ENCODE measurements around the gene PTDSS2. TPM values are rescaled to one million over a fixed set of nuclear protein-coding genes. Genes with fewer than 3 reads are reported as not detected.

Gene PTDSS2
- total RNA-seq, 2 donors from 2014 or later, result 26.8 to 32.5 TPM

GRCh38 chr11:405323-405953 lies 44.6 kb upstream of the PTDSS2 start:
- no peak overlapping the region for H3K4me3 ChIP-seq
- H3K9me3 ChIP-seq, result no peaks in the 10 kb centered on the region
- H3K27ac ChIP-seq, result no peak overlapping the region
- H3K36me3 ChIP-seq, result no peaks in the 10 kb centered on the region
- DNase-seq (ENCODE audit: low spot score), result no peak
- H3K27me3 ChIP-seq, result peaks cover 0 to under 1% of the 10 kb centered on the region in 2 donors
- TF ChIP-seq, protein P1, sequence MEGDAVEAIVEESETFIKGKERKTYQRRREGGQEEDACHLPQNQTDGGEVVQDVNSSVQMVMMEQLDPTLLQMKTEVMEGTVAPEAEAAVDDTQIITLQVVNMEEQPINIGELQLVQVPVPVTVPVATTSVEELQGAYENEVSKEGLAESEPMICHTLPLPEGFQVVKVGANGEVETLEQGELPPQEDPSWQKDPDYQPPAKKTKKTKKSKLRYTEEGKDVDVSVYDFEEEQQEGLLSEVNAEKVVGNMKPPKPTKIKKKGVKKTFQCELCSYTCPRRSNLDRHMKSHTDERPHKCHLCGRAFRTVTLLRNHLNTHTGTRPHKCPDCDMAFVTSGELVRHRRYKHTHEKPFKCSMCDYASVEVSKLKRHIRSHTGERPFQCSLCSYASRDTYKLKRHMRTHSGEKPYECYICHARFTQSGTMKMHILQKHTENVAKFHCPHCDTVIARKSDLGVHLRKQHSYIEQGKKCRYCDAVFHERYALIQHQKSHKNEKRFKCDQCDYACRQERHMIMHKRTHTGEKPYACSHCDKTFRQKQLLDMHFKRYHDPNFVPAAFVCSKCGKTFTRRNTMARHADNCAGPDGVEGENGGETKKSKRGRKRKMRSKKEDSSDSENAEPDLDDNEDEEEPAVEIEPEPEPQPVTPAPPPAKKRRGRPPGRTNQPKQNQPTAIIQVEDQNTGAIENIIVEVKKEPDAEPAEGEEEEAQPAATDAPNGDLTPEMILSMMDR (IDR thresholded peaks at IDR 0.05), result no peak
- H3K4me1 ChIP-seq, result peaks cover 0 to 22% of the 10 kb centered on the region in 2 donors

DNA sequence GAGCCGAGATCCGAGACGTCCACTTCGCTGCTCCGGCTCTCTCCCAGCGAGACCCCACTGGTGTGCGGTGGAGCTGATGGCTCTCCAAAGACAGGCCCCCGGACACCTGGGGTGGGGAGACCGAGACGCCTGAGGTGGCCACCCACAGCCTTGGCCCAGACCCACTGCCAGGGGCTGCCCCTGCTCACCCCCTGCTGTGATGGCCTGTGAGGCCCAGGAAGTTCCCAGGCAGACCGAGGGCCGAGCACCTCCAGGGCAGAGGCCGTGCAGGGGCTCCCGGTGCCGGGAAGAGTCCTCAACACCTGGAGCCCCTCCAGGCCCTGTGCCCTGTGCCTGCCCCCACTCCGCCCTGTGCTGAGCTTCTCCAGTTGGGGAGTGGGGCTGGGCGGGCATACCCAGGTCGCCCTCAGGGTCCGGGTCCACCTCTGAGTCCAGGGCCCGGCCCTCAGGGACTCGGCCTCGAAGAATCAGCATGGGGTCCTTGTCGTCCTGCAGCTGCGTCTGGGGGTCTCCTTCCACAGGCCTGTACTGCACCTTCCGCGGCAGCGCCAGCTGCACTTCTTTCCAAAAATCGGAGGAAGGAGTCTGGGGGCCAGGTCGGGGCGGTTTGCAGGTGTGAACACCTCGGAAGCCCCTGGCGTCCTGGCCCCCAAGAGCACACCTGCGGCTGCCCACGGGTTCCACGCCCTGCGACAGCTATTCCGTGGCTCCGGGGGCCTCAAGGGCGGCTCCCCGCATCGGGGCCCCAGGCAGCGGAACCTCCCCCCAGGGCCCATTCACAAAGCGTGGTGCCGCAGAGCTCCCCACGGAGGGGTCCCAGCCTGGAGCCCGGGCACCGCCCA lies 43.9 kb upstream of the PTDSS2 start:
- peak overlapping the region; percentile 73 to 77 for H3K27ac ChIP-seq
- TF ChIP-seq, protein P1 (IDR thresholded peaks at IDR 0.05), result no peak
- H3K9me3 ChIP-seq, result no peaks in the 10 kb centered on the region
- H3K27me3 ChIP-seq, result no peaks in the 10 kb centered on the region
- DNase-seq (ENCODE audit: low spot score), result no peak
- no peaks in the 10 kb centered on the region for H3K36me3 ChIP-seq
- H3K4me3 ChIP-seq, result peak overlapping the region; percentile 69
- H3K4me1 ChIP-seq, result peaks cover 0 to 21% of the 10 kb centered on the region in 2 donors

- H3K4me1 ChIP-seq, result peaks cover 0 to 21% of the 10 kb centered on the region in 2 donors
- TF ChIP-seq, protein P1 (IDR thresholded peaks at IDR 0.05), result peak in 1 of 2 donors; percentile 45
- no peaks in the 10 kb centered on the region for H3K27me3 ChIP-seq
- peak overlapping the region; percentile 73 to 77 for H3K27ac ChIP-seq
- H3K9me3 ChIP-seq, result no peaks in the 10 kb centered on the region
- DNase-seq (ENCODE audit: low spot score), result peak; percentile 79
- no peaks in the 10 kb centered on the region for H3K36me3 ChIP-seq
- peak overlapping the region; percentile 69 for H3K4me3 ChIP-seq
Measured at GRCh38 chr11:406796-407650, 43.1 kb upstream of the PTDSS2 start.

GRCh38 chr11:407651-408123 lies 42.4 kb upstream of the PTDSS2 start:
- Histone ChIP-seq H3K9me3 (no peaks in the 10 kb centered on the region), H3K4me3 (peak overlapping the region; percentile 11 to 69), H3K4me1 (peaks cover 0 to 21% of the 10 kb centered on the region in 2 donors), H3K27ac (peak overlapping the region in 1 of 2 donors; percentile 52), H3K36me3 (no peaks in the 10 kb centered on the region), H3K27me3 (no peaks in the 10 kb centered on the region)
- no peak for DNase-seq (ENCODE audit: low spot score)
- TF ChIP-seq, protein P1 (IDR thresholded peaks at IDR 0.05), result no peak

DNA sequence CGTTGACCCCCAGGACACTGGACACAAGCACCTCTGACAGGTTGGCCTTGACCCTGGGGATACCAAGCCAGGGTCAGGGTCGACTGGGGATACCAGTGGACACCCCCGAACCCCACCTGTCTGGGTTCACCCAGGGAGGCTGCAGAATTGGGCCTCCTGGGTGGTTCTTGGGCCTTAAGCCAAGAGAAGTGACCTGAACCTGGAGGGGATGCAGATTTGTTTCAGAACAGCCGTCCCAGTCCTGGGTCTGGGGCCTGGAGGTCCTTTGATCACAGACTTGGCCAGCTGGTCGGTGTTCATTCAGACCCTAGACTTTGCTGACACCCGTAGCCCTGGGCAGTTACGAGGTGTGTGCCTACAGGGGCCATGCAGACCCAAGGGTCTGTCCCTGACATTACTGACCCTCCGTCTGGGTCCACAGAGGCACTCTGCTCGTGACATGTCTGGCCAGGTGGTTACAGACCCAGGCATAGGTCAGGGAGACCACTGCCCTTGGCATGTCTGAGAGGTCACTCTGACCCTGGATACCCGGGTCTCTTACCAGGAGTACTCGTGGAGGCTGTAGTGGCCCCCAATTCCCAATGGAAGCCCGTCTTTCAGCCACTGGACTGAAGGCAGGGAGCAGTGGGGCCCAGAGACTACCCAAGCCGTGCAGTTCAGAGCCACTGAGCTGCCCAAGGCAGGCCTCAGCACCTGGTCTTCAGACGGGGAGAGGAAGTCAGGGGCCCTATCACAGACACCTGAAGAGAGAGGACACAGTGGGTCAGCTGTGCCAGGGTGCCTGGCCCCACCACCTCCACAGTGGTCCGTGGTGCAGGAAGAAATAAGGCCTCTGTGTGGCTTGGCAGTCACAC lies 41.7 kb upstream of the PTDSS2 start:
- Histone ChIP-seq H3K27ac (no peak overlapping the region), H3K9me3 (no peaks in the 10 kb centered on the region), H3K4me1 (peaks cover 0 to 23% of the 10 kb centered on the region in 2 donors), H3K36me3 (no peaks in the 10 kb centered on the region), H3K4me3 (no peak overlapping the region), H3K27me3 (no peaks in the 10 kb centered on the region)
- DNase-seq (ENCODE audit: low spot score), result no peak
- TF ChIP-seq, protein P1 (IDR thresholded peaks at IDR 0.05), result no peak

Data from right atrium auricular region (tissue), 2 donors.